Prostate gland (tissue), 2 donors: ENCODE measurements around the gene NT5DC1.

Experiments used
- CTCF ChIP-seq, 4 experiments: fragments of 200-600 bp in 2 of 4; fragments of 450-650 bp in 2 of 4; sonication (generic) in 2 of 4; IDR thresholded peaks; 1 replicate in 3 of 4; 2 replicates in 1 of 4; pipeline ENCODE4 v1.5.1; 2016 to 2019; ENCODE audit warnings: antibody characterized with exemption in 4 of 4, mild to moderate bottlenecking in 2 of 4, moderate library complexity in 2 of 4
- POLR2A ChIP-seq: fragments of 450-650 bp; IDR thresholded peaks from one replicate; pipeline ENCODE4 v1.6.1; 2016; ENCODE audit warnings: antibody characterized with exemption, mild to moderate bottlenecking
- POLR2AphosphoS5 ChIP-seq: sonication (generic); formaldehyde crosslinking; IDR thresholded peaks from one replicate; pipeline ENCODE4 v1.6.1; 2017; ENCODE audit warnings: antibody characterized with exemption

GRCh38 chr6:116100419-116101301 lies at the start of gene NT5DC1:
- TF ChIP-seq CTCF (IDR thresholded peaks at IDR 0.05), result peak in 1 of 4 experiments; percentile 30
- peak; percentile 77 for TF ChIP-seq POLR2A
- peak; percentile 21 for TF ChIP-seq POLR2AphosphoS5
